GM10248 (cell line): ENCODE measurements around the gene PSMD5.

Source experiments
- CTCF ChIA-PET: fragments of 300-600 bp; sonication (Branson Sonifier 250); formaldehyde crosslinking; extraction: SDS; loops from one replicate; lab custom pipeline; 2021; ENCODE audit warnings: antibody characterized with exemption; lab: Yijun Ruan, JAX
- POLR2A ChIA-PET: fragments of 350-650 bp; sonication (Branson Sonifier 250); formaldehyde crosslinking; extraction: SDS; loops from one replicate; lab custom pipeline; 2020; ENCODE audit warnings: antibody characterized with exemption; lab: Yijun Ruan, JAX
- DNase-seq: peaks from one replicate; pipeline ENCODE4 v3.0.0; 2012; ENCODE audit errors: extremely low spot score
- TF ChIP-seq, protein P1 (sequence below): IDR thresholded peaks from 2 replicates; pipeline ENCODE4 v1.5.1; 2012; ENCODE audit warnings: mild to moderate bottlenecking, low read depth; ENCODE audit errors: extremely low read depth, missing control alignments, control extremely low read depth

The PSMD5 gene

DNA sequence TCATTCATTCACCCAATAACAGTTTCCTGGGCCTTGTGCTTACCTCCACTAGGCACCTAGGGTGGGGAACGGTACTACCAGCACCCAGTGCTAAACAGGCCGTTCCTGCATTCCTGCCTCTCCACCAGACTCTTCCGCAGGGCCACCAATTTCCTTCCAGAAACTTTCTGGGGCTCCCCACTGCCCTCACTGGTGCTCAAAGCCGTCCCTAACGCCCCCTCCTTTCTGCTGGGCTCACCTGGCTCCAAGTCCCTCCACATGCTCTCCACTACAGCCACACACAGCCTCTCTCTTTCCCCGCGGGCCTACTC lies 32.9 kb upstream of the PSMD5 start:
- TF ChIP-seq, protein P1, sequence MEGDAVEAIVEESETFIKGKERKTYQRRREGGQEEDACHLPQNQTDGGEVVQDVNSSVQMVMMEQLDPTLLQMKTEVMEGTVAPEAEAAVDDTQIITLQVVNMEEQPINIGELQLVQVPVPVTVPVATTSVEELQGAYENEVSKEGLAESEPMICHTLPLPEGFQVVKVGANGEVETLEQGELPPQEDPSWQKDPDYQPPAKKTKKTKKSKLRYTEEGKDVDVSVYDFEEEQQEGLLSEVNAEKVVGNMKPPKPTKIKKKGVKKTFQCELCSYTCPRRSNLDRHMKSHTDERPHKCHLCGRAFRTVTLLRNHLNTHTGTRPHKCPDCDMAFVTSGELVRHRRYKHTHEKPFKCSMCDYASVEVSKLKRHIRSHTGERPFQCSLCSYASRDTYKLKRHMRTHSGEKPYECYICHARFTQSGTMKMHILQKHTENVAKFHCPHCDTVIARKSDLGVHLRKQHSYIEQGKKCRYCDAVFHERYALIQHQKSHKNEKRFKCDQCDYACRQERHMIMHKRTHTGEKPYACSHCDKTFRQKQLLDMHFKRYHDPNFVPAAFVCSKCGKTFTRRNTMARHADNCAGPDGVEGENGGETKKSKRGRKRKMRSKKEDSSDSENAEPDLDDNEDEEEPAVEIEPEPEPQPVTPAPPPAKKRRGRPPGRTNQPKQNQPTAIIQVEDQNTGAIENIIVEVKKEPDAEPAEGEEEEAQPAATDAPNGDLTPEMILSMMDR = no peak
- ChIA-PET CTCF (interaction anchor here (1.7 kb wide), 1 partner anchor 62 kb away, joined by 5 read pairs; no protein-coding TSS in a partner anchor), POLR2A (no interaction called here)
- DNase-seq = no peak

- TF ChIP-seq, protein P1 = no peak
- ChIA-PET CTCF (interaction anchor here (1.2 to 1.7 kb wide), 2 partner anchors 11 to 62 kb away, joined by 4 to 5 read pairs; no protein-coding TSS in a partner anchor), POLR2A (no interaction called here)
- no peak for DNase-seq
These were observed 32.5 kb upstream of the PSMD5 start for GRCh38 chr9:120875195-120875565.

DNA sequence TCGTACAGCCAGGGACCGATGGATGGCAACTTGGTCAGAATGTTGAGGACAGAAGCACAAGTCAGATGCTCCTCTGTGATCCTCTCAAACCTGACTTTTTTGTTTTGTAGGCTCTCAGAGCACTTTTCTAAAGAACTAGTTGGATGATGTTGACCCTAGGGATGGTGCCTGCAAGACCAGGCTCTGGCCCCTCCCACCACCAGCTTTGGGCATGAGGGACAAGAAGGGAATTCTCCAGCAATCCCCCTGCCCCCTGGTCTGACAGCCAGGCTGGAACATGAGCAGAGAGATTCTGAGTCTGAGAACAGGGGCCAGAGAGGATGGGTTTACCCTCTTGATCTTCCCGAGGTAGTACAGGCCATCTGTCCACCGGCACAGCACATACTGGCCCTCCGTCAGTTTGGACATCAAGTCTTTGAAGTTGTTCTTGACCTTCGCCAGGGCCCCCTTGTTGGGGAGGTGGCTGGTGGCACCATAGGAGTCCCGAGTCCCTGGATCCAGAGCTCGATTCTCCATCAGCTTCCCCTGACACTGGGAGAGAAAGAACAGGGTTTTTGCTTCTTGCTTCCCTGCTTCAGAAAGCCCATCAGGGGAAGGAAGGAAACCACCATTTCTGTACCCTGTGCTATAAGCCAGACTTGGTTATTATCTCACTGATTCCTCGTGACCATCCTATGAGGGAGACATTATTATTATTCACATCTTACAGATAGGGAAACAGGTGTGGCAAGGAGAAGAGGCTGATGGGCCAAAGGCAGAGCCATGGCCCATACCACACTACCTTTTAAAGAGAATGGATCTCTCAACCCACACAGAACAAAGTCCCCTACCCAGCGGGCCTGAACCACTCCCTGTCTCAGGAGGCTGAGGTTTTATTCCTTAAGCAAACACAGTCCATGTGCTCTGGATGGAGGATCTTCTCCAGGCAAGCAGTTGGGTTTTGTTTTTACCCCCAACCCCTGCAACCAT lies 31.8 kb upstream of the PSMD5 start:
- TF ChIP-seq, protein P1 = no peak
- CTCF ChIA-PET = interaction anchor here (1.2 to 1.7 kb wide), 2 partner anchors 11 to 63 kb away, joined by 4 to 5 read pairs; no protein-coding TSS in a partner anchor
- no peak for DNase-seq
- POLR2A ChIA-PET = no interaction called here

GRCh38 chr9:120873512-120873911 lies 30.8 kb upstream of the PSMD5 start:
- CTCF ChIA-PET = interaction anchor here (0.7 to 2.3 kb wide), 6 partner anchors 10 to 187 kb away, joined by 3 to 9 read pairs (median 4); no protein-coding TSS in a partner anchor
- POLR2A ChIA-PET = no interaction called here
- TF ChIP-seq, protein P1 = no peak
- DNase-seq = no peak

GRCh38 chr9:120872791-120873502 lies 30.2 kb upstream of the PSMD5 start:
- TF ChIP-seq, protein P1 = no peak
- CTCF ChIA-PET = interaction anchor here (0.6 to 2.3 kb wide), 8 partner anchors 10 to 187 kb away, joined by 3 to 9 read pairs (median 4); no protein-coding TSS in a partner anchor
- DNase-seq = no peak
- POLR2A ChIA-PET = interaction anchor here (0.6 to 0.7 kb wide), 2 partner anchors 24 to 36 kb away, joined by 3 to 4 read pairs; no protein-coding TSS in a partner anchor

DNA sequence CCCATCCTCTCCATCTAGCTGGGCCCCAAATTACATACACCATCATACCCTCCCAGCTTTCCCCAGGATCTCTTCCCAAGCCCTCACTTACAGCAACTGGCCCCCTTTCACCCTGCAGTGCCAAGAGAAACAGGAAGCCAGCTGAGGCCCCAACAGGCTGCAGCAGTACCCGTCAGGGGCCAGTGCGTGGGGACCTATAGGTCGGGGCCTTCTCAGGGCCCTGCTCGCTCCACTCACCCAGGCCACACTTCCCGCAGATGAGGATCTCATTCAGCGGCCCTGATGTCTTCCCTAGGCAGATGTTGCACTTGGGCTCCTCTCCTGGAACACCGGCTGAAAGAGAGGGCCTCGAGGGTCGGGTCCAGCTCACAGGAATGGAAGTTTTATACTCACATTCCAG lies 27.5 kb upstream of the PSMD5 start:
- TF ChIP-seq, protein P1 = no peak
- CTCF ChIA-PET = interaction anchor here (1.1 to 3.5 kb wide), 5 partner anchors 20 to 398 kb away, joined by 3 to 22 read pairs (median 4); partner anchors contain the start of gene GSN
- POLR2A ChIA-PET = no interaction called here
- DNase-seq = no peak
